ENCODE measurements around the gene SLC22A14. TPM values are rescaled to one million over a fixed set of nuclear protein-coding genes. Genes with fewer than 3 reads are reported as not detected.

SLC22A14 gene
- total and polyA plus RNA-seq, 2 donors (not counting 3 experiments of a cell fraction or from before 2014, with no cell fraction given): not detected

DNA sequence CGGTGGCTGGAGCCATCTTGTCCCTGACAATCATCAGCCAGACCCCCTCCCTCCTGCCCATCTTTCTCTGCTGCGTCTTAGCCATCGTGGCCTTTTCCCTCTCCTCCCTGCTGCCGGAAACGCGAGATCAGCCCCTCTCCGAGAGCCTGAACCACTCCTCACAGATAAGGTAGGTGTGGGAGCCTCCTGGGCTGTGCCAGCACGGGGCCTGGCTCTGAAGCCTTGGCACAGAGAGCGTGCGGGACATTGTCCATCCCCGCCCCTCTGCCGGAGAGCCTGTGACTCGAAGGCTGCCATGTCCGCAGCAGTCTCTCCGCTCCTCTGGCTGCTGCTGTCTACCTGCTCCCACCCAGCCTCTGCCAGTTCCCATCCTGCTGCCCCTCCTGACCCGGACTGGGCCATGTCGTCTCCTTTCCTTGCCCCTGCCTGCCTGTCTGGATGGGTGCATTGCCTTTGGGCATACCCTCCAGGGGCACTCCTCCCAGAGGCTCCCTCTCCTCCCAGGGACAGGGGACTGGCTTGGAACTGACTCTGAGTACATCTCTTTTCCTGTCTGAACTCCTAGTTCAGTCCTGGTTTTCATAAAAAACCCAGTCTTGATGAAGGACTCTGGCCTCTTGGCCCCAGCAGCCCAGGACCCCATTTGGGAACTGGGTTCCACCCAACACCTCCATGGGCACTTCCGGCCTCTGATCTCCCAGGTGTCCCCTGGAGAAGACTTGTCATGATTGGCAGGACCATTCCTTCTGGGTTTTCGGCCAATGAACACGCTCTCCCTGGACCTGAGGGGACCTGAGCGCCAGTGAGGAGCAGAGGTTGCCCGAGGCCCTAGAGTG is 34.5 kb downstream of the SLC22A14 start:
- Histone ChIP-seq H3K27ac (ENCODE audit: insufficient read depth, low read depth, low read length) (no peak overlapping the region), H3K36me3 (ENCODE audit: control insufficient read depth in 2 of 2, extremely low read depth in 1 of 2, insufficient read depth in 2 of 2, low read length in 2 of 2) (no peaks in the 10 kb centered on the region), H3K9ac (replicated peaks; ENCODE audit: extremely low read depth, insufficient read depth, low read length) (no peak overlapping the region), H3K27me3 (ENCODE audit: control insufficient read depth in 2 of 2, insufficient read depth in 2 of 2, low read length in 2 of 2) (no peaks in the 10 kb centered on the region), H3K9me3 (replicated peaks; ENCODE audit: control insufficient read depth, insufficient read depth, low read length) (no peaks in the 10 kb centered on the region), H3K4me1 (ENCODE audit: control insufficient read depth, extremely low read depth, insufficient read depth, low read length) (no peaks in the 10 kb centered on the region), H3K9me1 (replicated peaks; ENCODE audit: control insufficient read depth, extremely low read depth, insufficient read depth, low read length) (no peaks in the 10 kb centered on the region), H4K20me1 (replicated peaks; ENCODE audit: control insufficient read depth, extremely low read depth, insufficient read depth, low read length) (no peaks in the 10 kb centered on the region), H2AFZ (ENCODE audit: low read depth, low read length) (no peak overlapping the region), H3K79me2 (ENCODE audit: control insufficient read depth, insufficient read depth, low read length) (no peaks in the 10 kb centered on the region), H3K4me3 (replicated peaks in 1 of 3; ENCODE audit: insufficient read depth in 1 of 3, low read depth in 1 of 3, low read length in 3 of 3) (no peak overlapping the region), H3K4me2 (ENCODE audit: insufficient read depth, low read length) (no peak overlapping the region)
- ChIA-PET POLR2A (no interaction called here), CTCF (interaction anchor here (1.4 kb wide), 1 partner anchor 10 kb away, joined by 4 read pairs; no protein-coding TSS in a partner anchor)
- no peak for FAIRE-seq
- intact Hi-C loops (cut with micrococcal nuclease): no loop called here
- dilution Hi-C loops (cut with MboI; ENCODE audit: extremely low pct_ligation_motif_present, low sequenced_read_pairs): no loop called here
- no peak for DNase-seq (ENCODE audit: low read depth, low spot score)
- no peak for TF ChIP-seq JUN (IDR thresholded peaks at IDR 0.05; ENCODE audit: borderline replicate concordance, insufficient read depth, insufficient read length, low read depth)
- TF ChIP-seq, protein P1, sequence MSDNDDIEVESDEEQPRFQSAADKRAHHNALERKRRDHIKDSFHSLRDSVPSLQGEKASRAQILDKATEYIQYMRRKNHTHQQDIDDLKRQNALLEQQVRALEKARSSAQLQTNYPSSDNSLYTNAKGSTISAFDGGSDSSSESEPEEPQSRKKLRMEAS (IDR thresholded peaks at IDR 0.05; ENCODE audit: insufficient read depth, insufficient read length): no peak
- no TSS peak for BruUV-seq (replicated peaks)

DNA sequence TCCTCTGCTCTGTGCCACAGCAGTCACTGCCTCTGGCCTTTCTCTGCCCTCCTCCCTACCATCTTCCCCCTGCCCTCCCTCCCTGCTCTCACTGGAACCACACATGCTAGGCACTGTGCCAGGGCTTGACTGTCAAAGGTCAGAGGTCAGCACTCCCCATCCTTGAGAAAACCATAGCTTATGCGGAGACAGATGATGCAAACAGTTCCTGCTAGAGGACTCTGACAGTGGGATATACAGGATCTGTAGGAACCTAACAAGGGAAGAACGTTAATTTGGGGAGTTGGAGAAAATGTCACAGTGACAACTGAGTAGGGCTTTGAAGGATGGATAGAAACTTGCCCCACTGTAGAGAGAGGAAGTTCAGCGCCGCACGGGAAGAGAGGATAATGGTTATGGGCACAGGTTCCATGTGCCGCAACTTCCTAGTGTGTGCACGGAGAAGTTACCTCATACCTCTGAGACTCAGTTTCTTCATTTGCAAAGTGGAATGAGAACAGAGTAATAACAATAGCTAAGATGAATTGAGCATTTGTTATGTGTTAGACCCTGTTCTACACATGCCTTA is 35.2 kb downstream of the SLC22A14 start:
- Histone ChIP-seq H4K20me1 (replicated peaks; ENCODE audit: control insufficient read depth, extremely low read depth, insufficient read depth, low read length) (no peaks in the 10 kb centered on the region), H3K9ac (replicated peaks; ENCODE audit: extremely low read depth, insufficient read depth, low read length) (no peak overlapping the region), H3K27me3 (ENCODE audit: control insufficient read depth in 2 of 2, insufficient read depth in 2 of 2, low read length in 2 of 2) (no peaks in the 10 kb centered on the region), H3K9me1 (replicated peaks; ENCODE audit: control insufficient read depth, extremely low read depth, insufficient read depth, low read length) (no peaks in the 10 kb centered on the region), H3K79me2 (ENCODE audit: control insufficient read depth, insufficient read depth, low read length) (no peaks in the 10 kb centered on the region), H3K4me1 (ENCODE audit: control insufficient read depth, extremely low read depth, insufficient read depth, low read length) (no peaks in the 10 kb centered on the region), H2AFZ (ENCODE audit: low read depth, low read length) (no peak overlapping the region), H3K4me3 (replicated peaks in 1 of 3; ENCODE audit: insufficient read depth in 1 of 3, low read depth in 1 of 3, low read length in 3 of 3) (no peak overlapping the region), H3K4me2 (ENCODE audit: insufficient read depth, low read length) (no peak overlapping the region), H3K9me3 (replicated peaks; ENCODE audit: control insufficient read depth, insufficient read depth, low read length) (no peaks in the 10 kb centered on the region), H3K36me3 (ENCODE audit: control insufficient read depth in 2 of 2, extremely low read depth in 1 of 2, insufficient read depth in 2 of 2, low read length in 2 of 2) (no peaks in the 10 kb centered on the region), H3K27ac (ENCODE audit: insufficient read depth, low read depth, low read length) (no peak overlapping the region)
- ChIA-PET POLR2A (no interaction called here), CTCF (no interaction called here)
- no peak for DNase-seq (ENCODE audit: low read depth, low spot score)
- intact Hi-C loops (cut with micrococcal nuclease) (no loop called here), dilution Hi-C loops (cut with MboI; ENCODE audit: extremely low pct_ligation_motif_present, low sequenced_read_pairs) (no loop called here)
- FAIRE-seq: no peak
- no TSS peak for BruUV-seq (replicated peaks)
- TF ChIP-seq CTCF (IDR thresholded peaks at IDR 0.05; ENCODE audit: extremely low read depth in 1 of 2, insufficient read depth in 1 of 2, low read depth in 1 of 2, low read length in 2 of 2): no peak
- TF ChIP-seq GATA2 (IDR thresholded peaks at IDR 0.05; ENCODE audit: insufficient read depth, insufficient read length, low read depth, low read length): no peak
- no peak for TF ChIP-seq POLR2AphosphoS5 (IDR thresholded peaks at IDR 0.05; ENCODE audit: insufficient read depth, low read depth, low read length)
- TF ChIP-seq, protein P1 (IDR thresholded peaks at IDR 0.05; ENCODE audit: insufficient read depth, insufficient read length): no peak
- TF ChIP-seq MYC (IDR thresholded peaks at IDR 0.05; ENCODE audit: low read depth, low read length): no peak
- TF ChIP-seq EZH2 (IDR thresholded peaks at IDR 0.05; ENCODE audit: borderline replicate concordance, low read depth, low read length, severe bottlenecking): no peak
- TF ChIP-seq JUN (IDR thresholded peaks at IDR 0.05; ENCODE audit: borderline replicate concordance, insufficient read depth, insufficient read length, low read depth): no peak
- TF ChIP-seq FOS (IDR thresholded peaks at IDR 0.05; ENCODE audit: borderline replicate concordance, insufficient read depth, low read length): no peak
- no peak for TF ChIP-seq POLR2A (IDR thresholded peaks at IDR 0.05; ENCODE audit: low read depth, low read length)

Data from endothelial cell of umbilical vein (primary cell).